ENCODE results near the gene A2ML1. TPM values are rescaled to one million over a fixed set of nuclear protein-coding genes. Genes with fewer than 3 reads are reported as not detected.
A peak's percentile ranks its signal among the peaks of the same experiment; 100 is the strongest.
"Not testable (repeated sequence)": the region's sequence is repeated elsewhere in the genome, so short reads cannot be mapped to it uniquely, and the experiment has no call there.

The A2ML1 gene
- total RNA-seq, 4 donors from 2014 or later, result 5.7 to 9.8 (median 7.1) TPM

DNA sequence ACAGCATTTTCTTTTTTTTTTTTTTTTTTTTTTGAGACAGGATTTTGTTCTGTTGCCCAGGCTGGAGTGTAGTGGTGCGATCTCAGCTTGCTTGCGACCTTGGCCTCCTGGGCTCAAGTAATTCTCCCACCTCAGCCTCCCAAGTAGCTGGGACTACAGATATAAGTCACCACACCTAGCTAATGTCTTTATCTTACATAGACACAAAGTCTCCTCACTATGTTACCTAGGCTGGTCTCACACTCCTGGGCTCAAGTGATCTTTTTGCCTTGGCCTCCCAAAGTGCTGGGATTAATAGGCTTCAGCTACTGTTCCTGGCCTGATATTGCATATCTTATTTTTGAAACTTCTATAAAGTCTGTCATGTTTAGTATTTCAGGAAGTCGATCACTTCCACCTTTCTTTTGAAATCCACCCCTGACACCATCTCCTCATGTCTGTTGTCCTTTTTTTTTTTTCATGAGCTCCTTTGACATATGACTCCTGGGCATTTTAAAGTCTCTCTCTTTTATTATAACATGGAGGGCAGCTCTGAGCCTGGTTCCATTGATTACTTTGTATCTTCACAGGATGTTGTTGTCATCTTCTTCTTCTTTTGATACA is 5.9 kb upstream of the A2ML1 start:
- no peak overlapping the region for H3K4me3 ChIP-seq
- TF ChIP-seq POLR2A (IDR thresholded peaks at IDR 0.05), result no peak
- TF ChIP-seq EP300 (IDR thresholded peaks at IDR 0.05), result no peak
- TF ChIP-seq, protein P1, sequence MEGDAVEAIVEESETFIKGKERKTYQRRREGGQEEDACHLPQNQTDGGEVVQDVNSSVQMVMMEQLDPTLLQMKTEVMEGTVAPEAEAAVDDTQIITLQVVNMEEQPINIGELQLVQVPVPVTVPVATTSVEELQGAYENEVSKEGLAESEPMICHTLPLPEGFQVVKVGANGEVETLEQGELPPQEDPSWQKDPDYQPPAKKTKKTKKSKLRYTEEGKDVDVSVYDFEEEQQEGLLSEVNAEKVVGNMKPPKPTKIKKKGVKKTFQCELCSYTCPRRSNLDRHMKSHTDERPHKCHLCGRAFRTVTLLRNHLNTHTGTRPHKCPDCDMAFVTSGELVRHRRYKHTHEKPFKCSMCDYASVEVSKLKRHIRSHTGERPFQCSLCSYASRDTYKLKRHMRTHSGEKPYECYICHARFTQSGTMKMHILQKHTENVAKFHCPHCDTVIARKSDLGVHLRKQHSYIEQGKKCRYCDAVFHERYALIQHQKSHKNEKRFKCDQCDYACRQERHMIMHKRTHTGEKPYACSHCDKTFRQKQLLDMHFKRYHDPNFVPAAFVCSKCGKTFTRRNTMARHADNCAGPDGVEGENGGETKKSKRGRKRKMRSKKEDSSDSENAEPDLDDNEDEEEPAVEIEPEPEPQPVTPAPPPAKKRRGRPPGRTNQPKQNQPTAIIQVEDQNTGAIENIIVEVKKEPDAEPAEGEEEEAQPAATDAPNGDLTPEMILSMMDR (IDR thresholded peaks at IDR 0.05), result no peak
- no peaks in the 10 kb centered on the region for H3K9me3 ChIP-seq
- H3K27ac ChIP-seq, result no peak overlapping the region
- no peaks in the 10 kb centered on the region for H3K36me3 ChIP-seq
- DNase-seq (ENCODE audit: low spot score in 2 of 2), result no peak
- H3K4me1 ChIP-seq, result no peaks in the 10 kb centered on the region
- WGBS, 2 donors, result 86 to 95% methylated on average over 3 of the region's 3 CpGs
- no peaks in the 10 kb centered on the region for H3K27me3 ChIP-seq

DNA sequence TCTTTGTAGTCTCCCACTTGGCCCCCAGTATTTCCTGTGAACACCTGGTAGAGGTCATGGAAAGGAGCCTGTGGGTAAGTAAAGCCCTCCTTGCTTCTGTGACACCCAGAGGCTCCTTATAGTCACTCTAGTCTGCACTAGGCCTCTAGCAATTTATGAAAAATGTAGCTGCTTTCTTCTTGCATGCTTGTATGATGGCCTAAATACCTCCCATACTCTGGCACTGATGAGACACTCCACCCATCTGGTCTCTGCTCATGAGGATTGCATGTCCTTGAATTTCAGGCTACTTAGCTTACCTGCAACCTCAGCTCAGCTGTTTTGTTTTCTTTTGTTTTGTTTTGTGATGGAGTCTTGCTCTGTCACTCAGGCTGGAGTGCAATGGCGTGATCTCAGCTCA is 4.6 kb upstream of the A2ML1 start:
- no peaks in the 10 kb centered on the region for H3K9me3 ChIP-seq
- H3K27ac ChIP-seq, result no peak overlapping the region
- no peak for DNase-seq (ENCODE audit: low spot score in 2 of 2)
- no peak overlapping the region for H3K4me3 ChIP-seq
- TF ChIP-seq, protein P1 (IDR thresholded peaks at IDR 0.05), result no peak
- no peak for TF ChIP-seq POLR2A (IDR thresholded peaks at IDR 0.05)
- TF ChIP-seq EP300 (IDR thresholded peaks at IDR 0.05), result no peak
- H3K36me3 ChIP-seq, result no peaks in the 10 kb centered on the region
- H3K4me1 ChIP-seq, result no peaks in the 10 kb centered on the region
- 95 to 96% methylated on average over 1 of the region's 1 CpG for WGBS, 2 donors
- H3K27me3 ChIP-seq, result no peaks in the 10 kb centered on the region

DNA sequence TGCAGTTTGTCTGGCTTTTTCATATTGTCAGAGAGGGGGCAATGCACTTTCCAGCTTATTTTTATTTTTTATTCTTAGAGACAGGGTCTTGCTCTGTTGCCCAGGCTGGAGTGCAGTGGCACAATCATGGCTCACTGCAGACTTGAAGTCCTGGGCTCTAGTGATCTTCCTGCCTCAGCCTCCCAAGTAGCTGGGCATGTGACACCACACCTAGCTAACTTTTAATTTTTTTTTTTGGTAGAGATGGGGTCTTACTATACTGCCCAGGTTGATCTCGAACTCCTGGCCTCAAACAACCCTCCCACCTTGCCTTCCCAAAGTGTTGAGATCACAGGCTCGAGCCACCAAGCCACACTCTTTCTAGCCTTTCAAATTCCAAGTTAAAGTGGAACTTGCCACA is 3.9 kb upstream of the A2ML1 start:
- no peak overlapping the region for H3K4me3 ChIP-seq
- no peaks in the 10 kb centered on the region for H3K36me3 ChIP-seq
- no peaks in the 10 kb centered on the region for H3K4me1 ChIP-seq
- TF ChIP-seq POLR2A (IDR thresholded peaks at IDR 0.05) (no peak), EP300 (IDR thresholded peaks at IDR 0.05) (no peak)
- TF ChIP-seq, protein P1 (IDR thresholded peaks at IDR 0.05), result no peak
- H3K27ac ChIP-seq, result no peak overlapping the region
- H3K9me3 ChIP-seq, result no peaks in the 10 kb centered on the region
- DNase-seq (ENCODE audit: low spot score in 2 of 2), result no peak
- WGBS, 2 donors, result 81 to 94% methylated on average over 2 of the region's 2 CpGs
- no peaks in the 10 kb centered on the region for H3K27me3 ChIP-seq

DNA sequence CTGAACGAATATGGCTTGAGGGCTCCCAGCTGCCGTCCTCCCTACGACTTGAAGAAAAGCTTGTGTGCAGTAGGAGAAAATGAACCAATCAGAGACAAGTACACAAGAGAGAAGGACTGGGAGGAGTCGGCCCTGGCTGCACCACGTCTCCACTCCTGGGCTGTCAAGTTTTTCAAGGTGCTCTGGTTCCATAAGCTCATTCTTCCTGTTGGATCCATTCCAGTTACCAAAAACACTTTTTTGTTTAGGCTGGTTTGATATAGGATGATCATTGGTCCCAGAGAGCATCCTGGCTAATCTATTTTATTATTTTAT is 2.8 kb upstream of the A2ML1 start:
- no peaks in the 10 kb centered on the region for H3K36me3 ChIP-seq
- H3K4me1 ChIP-seq, result peaks cover 0 to 3% (median 0%) of the 10 kb centered on the region in 4 donors
- no peaks in the 10 kb centered on the region for H3K27me3 ChIP-seq
- no peaks in the 10 kb centered on the region for H3K9me3 ChIP-seq
- no peak overlapping the region for H3K4me3 ChIP-seq
- no peak for DNase-seq (ENCODE audit: low spot score in 2 of 2)
- 39 to 52% methylated on average over 5 of the region's 5 CpGs for WGBS, 2 donors
- no peak overlapping the region for H3K27ac ChIP-seq
- TF ChIP-seq, protein P1 (IDR thresholded peaks at IDR 0.05), result no peak
- TF ChIP-seq EP300 (IDR thresholded peaks at IDR 0.05) (no peak), POLR2A (IDR thresholded peaks at IDR 0.05) (no peak)

DNA sequence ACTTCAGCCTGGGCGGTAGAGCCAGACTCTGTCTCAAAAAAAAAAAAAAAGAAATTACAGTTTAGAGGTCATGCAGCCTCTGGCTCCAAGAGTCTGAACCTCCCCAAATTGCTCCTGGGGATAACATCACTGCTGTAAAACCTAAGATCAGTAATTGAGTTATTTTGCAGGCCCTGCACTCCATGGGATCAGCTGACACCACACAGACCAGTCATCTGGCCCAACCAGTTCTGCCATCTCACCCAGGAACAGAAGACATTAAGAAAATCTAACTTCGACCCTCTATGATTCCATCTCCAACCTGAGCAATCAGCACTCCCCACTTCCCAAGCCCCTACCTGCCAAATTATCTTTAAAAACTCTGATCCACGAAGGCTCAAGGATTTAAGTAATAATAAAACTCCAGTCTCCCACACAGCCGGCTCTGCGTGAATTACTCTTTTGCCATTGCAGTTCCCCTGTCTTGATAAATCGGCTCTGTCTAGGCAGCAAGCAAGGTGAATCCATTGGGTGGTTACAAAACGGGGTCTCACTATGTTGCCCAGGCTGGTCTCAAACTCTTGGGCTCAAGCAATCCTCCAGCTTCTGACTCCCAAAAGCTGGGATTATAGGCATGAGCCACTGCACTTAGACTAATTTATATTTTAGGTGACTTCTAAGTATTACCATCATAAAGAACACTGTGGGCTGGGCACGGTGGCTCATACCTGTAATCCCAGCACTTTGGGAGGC is 1.6 kb upstream of the A2ML1 start:
- H3K4me3 ChIP-seq; H3K4me1 ChIP-seq; H3K27me3 ChIP-seq; DNase-seq (ENCODE audit: low spot score in 2 of 2); H3K9me3 ChIP-seq; H3K36me3 ChIP-seq: not testable (repeated sequence)
- WGBS, 2 donors, result 92 to 94% methylated on average over 8 of the region's 8 CpGs
- H3K27ac ChIP-seq, result peak overlapping the region in 1 of 4 donors; percentile 33

Measured in tibial nerve (tissue), 4 donors.